ENCODE results near the gene SRL. TPM values are rescaled to one million over a fixed set of nuclear protein-coding genes. Genes with fewer than 3 reads are reported as not detected.

The SRL gene
- polyA plus RNA-seq, 1 of the 3 experiments (the other 2 are of a cell fraction): not detected

GRCh38 chr16:4208341-4208751, 33.5 kb downstream of the SRL start:
- Histone ChIP-seq H2AFZ (ENCODE audit: low read depth) (no peak overlapping the region), H3F3A (replicated peaks; ENCODE audit: insufficient read depth) (no peaks in the 10 kb centered on the region), H3K27me3 (ENCODE audit: insufficient read depth) (no peaks in the 10 kb centered on the region), H3K79me2 (ENCODE audit: insufficient read depth) (no peaks in the 10 kb centered on the region), H4K20me1 (ENCODE audit: insufficient read depth) (no peaks in the 10 kb centered on the region), H3K9ac (no peak overlapping the region), H3K9me2 (no peaks in the 10 kb centered on the region), H3K4me3 (ENCODE audit: low read depth in 2 of 2, low read length in 1 of 2) (no peak overlapping the region), H3K27ac (ENCODE audit: low read depth in 2 of 2, low read length in 1 of 2) (no peak overlapping the region), H3K4me1 (ENCODE audit: control insufficient read depth in 1 of 2, insufficient read depth in 2 of 2, low read depth in 1 of 2, low read length in 1 of 2) (no peaks in the 10 kb centered on the region), H3K36me3 (replicated peaks in 1 of 2; ENCODE audit: control insufficient read depth in 1 of 2, insufficient read depth in 2 of 2, low read length in 1 of 2) (no peaks in the 10 kb centered on the region), H3K9me3 (no peaks in the 10 kb centered on the region), H3K4me2 (no peak overlapping the region)
- ChIA-PET CTCF (interaction anchor here (0.6 kb wide), 1 partner anchor 62 kb away, joined by 3 read pairs; no protein-coding TSS in a partner anchor), POLR2A (no interaction called here)
- 96% methylated on average over 6 of the region's 14 CpGs for WGBS (ENCODE audit: low lambda C conversion rate)
- no peak for TF ChIP-seq CHD2 (IDR thresholded peaks at IDR 0.05; ENCODE audit: low read length, partially characterized antibody)
- TF ChIP-seq TAF1 (IDR thresholded peaks at IDR 0.05; ENCODE audit: borderline replicate concordance, low read depth, low read length): no peak
- no peak for TF ChIP-seq RXRA (IDR thresholded peaks at IDR 0.05; ENCODE audit: borderline replicate concordance, low read depth)
- no peak for TF ChIP-seq ELF1 (IDR thresholded peaks at IDR 0.05)
- no peak for TF ChIP-seq SMC3 (IDR thresholded peaks at IDR 0.05; ENCODE audit: low read depth, low read length)
- TF ChIP-seq JUND (IDR thresholded peaks at IDR 0.05): no peak
- no peak for DNase-seq

GRCh38 chr16:4207683-4208340, 34.1 kb downstream of the SRL start:
- WGBS (ENCODE audit: low lambda C conversion rate): 77% methylated on average over 17 of the region's 23 CpGs
- no peak for TF ChIP-seq MAX (IDR thresholded peaks at IDR 0.05; ENCODE audit: low read depth)
- no peak for TF ChIP-seq FOXM1 (IDR thresholded peaks at IDR 0.05; ENCODE audit: low read depth)
- no peak for TF ChIP-seq NRF1 (IDR thresholded peaks at IDR 0.05; ENCODE audit: low read depth, low read length)
- TF ChIP-seq GATA2 (CRISPR knock-in tag; IDR thresholded peaks at IDR 0.05): no peak
- TF ChIP-seq SMC3 (IDR thresholded peaks at IDR 0.05; ENCODE audit: low read depth, low read length): no peak
- no peak for TF ChIP-seq USF2 (IDR thresholded peaks at IDR 0.05; ENCODE audit: borderline replicate concordance, low read depth, low read length)
- TF ChIP-seq GABPA (IDR thresholded peaks at IDR 0.05; ENCODE audit: low read depth): no peak
- TF ChIP-seq CHD2 (IDR thresholded peaks at IDR 0.05; ENCODE audit: low read length, partially characterized antibody): no peak
- TF ChIP-seq REST (IDR thresholded peaks at IDR 0.05; ENCODE audit: low read depth, low read length): no peak
- TF ChIP-seq RCOR1 (IDR thresholded peaks at IDR 0.05; ENCODE audit: low read length): no peak
- no peak for TF ChIP-seq USF1 (IDR thresholded peaks at IDR 0.05; ENCODE audit: borderline replicate concordance, low read depth)
- TF ChIP-seq RXRA (IDR thresholded peaks at IDR 0.05; ENCODE audit: borderline replicate concordance, low read depth): no peak
- TF ChIP-seq ELF1 (IDR thresholded peaks at IDR 0.05): no peak
- Histone ChIP-seq H3F3A (replicated peaks; ENCODE audit: insufficient read depth) (no peaks in the 10 kb centered on the region), H3K4me1 (ENCODE audit: control insufficient read depth in 1 of 2, insufficient read depth in 2 of 2, low read depth in 1 of 2, low read length in 1 of 2) (no peaks in the 10 kb centered on the region), H4K20me1 (ENCODE audit: insufficient read depth) (no peaks in the 10 kb centered on the region), H3K9ac (no peak overlapping the region), H3K27ac (ENCODE audit: low read depth in 2 of 2, low read length in 1 of 2) (no peak overlapping the region), H3K9me2 (no peaks in the 10 kb centered on the region), H3K9me3 (no peaks in the 10 kb centered on the region), H3K79me2 (ENCODE audit: insufficient read depth) (no peaks in the 10 kb centered on the region), H3K27me3 (ENCODE audit: insufficient read depth) (no peaks in the 10 kb centered on the region), H3K4me2 (no peak overlapping the region), H2AFZ (ENCODE audit: low read depth) (no peak overlapping the region), H3K36me3 (replicated peaks in 1 of 2; ENCODE audit: control insufficient read depth in 1 of 2, insufficient read depth in 2 of 2, low read length in 1 of 2) (no peaks in the 10 kb centered on the region), H3K4me3 (ENCODE audit: low read depth in 2 of 2, low read length in 1 of 2) (no peak overlapping the region)
- ChIA-PET CTCF (no interaction called here), POLR2A (no interaction called here)
- no peak for DNase-seq
